ENCODE data around the gene ADAMTS1. TPM values are rescaled to one million over a fixed set of nuclear protein-coding genes. Genes with fewer than 3 reads are reported as not detected.
A peak's percentile ranks its signal among the peaks of the same experiment; 100 is the strongest.
"Not testable (repeated sequence)": the region's sequence is repeated elsewhere in the genome, so short reads cannot be mapped to it uniquely, and the experiment has no call there.

Gene ADAMTS1
- 100 to 1,000 TPM; 105 to 110 (median 110) TPM for polyA plus RNA-seq (ENCODE audit: insufficient read length in 3 of 3)

DNA sequence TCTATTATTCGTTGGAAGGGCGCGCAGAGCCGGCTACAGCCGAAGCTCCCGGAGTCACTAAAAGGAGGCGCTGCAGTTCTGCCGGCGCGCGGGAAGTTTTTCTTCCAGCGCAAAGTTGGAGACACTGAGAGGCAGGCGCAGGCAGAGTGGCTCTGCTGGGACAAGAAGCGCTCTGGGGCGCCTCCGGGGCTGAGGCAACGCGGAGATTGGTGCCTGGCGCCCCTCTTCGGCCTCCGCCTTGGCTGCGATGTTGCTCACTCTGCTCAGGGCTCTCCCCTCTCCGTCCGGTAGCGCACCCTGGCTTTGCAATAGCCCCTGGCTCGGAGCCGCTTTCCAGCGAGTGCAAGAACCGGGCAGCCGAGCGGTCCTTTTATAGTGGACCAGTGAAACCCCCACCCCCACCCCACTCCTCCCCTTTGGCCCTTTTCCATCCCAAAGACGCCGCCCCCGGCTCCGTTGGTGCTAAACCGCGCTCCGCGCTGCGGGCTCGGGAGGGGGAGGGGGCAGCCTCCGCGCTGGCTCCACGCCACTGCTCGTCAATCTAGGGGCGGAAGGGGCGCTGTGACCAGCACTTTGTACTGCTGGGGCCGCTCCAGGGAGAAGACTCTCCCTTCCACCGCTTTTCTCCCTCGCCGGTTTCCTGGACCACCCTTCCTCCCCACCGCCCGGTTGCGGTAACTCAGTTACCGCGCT lies at the start of gene ADAMTS1:
TSS of gene ADAMTS1 (minus strand) at position 344 of the 693 bp plus-strand sequence. CDS start 455 bp downstream, outside the sequence.
- DNase-seq (ENCODE audit: low read depth in 3 of 3, low spot score in 2 of 3): peak; percentile 80 to 88 (median 84)

DNA sequence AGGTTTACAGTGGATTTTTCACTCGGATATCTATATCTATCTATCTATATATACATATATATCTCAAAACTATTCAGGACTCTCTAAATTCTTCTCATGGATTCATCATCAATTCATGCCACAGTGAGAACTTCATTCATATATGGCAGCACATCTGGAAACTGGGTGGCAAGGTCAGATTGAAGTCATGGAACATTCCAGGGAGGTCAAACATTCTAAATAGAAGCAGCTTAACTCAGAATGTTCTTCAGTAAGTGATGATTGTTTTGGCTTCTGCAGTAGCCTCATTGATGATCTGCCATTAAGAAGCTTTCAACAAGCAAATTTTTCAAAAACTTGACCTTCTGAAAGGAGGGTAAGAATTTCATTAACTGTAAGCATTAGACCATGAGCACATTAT lies 46.9 kb upstream of the ADAMTS1 start:
- DNase-seq (ENCODE audit: low read depth in 3 of 3, low spot score in 2 of 3): no peak

DNA sequence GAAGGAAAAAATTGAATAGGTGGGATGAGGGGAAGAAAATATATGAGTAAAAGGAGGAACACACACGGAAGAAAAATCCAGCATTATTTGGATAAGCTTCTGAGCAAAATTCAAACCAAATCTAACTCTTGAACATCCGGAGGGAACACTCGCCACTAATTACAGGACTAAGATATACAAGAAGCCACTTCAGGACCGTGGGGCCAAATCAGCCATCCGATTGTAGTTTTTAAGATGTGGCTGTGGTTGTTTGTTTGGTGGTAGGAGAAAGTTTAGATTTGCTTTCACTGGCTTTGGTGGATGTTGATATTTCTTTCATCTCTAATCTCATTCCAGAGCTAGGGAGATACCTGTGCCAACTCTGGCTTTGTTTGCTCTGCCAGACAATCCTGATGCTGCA lies 43.7 kb upstream of the ADAMTS1 start:
- no peak for DNase-seq (ENCODE audit: low read depth in 3 of 3, low spot score in 2 of 3)

- DNase-seq (ENCODE audit: low read depth in 3 of 3, low spot score in 2 of 3): no peak
Observed at GRCh38 chr21:26888256-26888655, 43.0 kb upstream of the ADAMTS1 start.

GRCh38 chr21:26887251-26887650 lies 42.0 kb upstream of the ADAMTS1 start:
- DNase-seq (ENCODE audit: low read depth in 3 of 3, low spot score in 2 of 3): no peak

- DNase-seq (ENCODE audit: low read depth in 3 of 3, low spot score in 2 of 3): no peak
Observed at GRCh38 chr21:26884436-26884835, 39.2 kb upstream of the ADAMTS1 start.

- no peak for DNase-seq (ENCODE audit: low read depth in 3 of 3, low spot score in 2 of 3)
Observed at GRCh38 chr21:26883768-26884167, 38.6 kb upstream of the ADAMTS1 start.

DNA sequence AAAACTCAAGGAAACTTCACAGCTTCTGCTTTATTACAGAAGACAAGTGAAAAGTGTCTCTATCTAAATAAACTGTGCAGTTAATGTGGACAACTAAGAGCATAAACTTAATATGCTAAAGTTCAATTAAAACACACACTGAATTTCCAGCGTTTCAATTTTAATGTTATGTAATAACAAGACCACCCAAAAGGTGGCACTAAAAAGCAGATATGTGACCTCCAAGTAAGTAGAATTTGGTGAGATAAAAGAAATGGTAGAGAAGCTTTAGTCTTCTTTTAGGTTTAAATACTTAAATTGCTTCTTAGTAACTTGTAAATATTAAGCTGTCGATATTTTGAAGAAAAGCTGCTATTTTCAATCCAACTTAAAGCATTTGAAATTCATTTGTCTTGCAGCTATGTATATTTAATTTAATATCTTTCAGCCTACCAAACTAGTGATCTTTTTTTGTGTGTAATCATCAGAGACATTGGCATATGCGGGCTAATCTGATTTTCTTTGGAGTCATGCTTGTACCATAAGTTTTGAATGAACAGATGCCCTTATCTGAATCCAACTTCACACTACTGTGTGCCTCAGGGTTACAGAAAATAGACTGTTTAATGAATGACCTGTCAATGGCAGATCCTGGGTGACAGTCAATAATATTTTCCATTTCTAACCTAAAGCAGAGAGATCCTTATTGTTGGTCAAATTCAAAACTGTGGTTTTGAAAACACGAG lies 36.5 kb upstream of the ADAMTS1 start:
- peak in 1 of 3 donors; percentile 9 for DNase-seq (ENCODE audit: low read depth in 3 of 3, low spot score in 2 of 3)

GRCh38 chr21:26877018-26877417 lies 31.8 kb upstream of the ADAMTS1 start:
- DNase-seq (ENCODE audit: low read depth in 3 of 3, low spot score in 2 of 3): no peak

- DNase-seq (ENCODE audit: low read depth in 3 of 3, low spot score in 2 of 3): no peak
Observed at GRCh38 chr21:26874347-26874746, 29.1 kb upstream of the ADAMTS1 start.

DNA sequence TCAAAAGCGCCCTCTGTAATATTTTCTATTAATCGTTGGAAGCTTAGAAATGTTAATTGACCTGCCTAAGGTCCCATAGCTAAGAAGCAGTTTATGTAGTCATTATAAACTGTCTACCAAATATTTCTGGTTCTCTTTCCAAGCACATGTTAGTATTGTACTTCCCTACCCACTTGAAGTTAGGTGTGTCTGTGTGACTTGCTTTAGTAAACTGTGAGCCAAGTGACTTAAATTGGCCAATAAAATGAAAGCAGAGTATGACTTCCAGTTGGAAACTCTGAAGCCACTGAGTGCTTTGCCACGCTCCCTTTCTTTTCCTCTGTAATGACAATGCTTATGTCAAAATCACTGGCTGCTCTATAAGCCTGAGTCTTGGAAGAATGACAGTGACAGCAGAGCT lies 20.6 kb upstream of the ADAMTS1 start:
- no peak for DNase-seq (ENCODE audit: low read depth in 3 of 3, low spot score in 2 of 3)

GRCh38 chr21:26856871-26857350 lies 11.7 kb upstream of the ADAMTS1 start:
- DNase-seq (ENCODE audit: low read depth in 3 of 3, low spot score in 2 of 3): not testable (repeated sequence)

GRCh38 chr21:26854695-26855094 lies 9.5 kb upstream of the ADAMTS1 start:
- not testable (repeated sequence) for DNase-seq (ENCODE audit: low read depth in 3 of 3, low spot score in 2 of 3)

- DNase-seq (ENCODE audit: low read depth in 3 of 3, low spot score in 2 of 3): no peak
Observed at GRCh38 chr21:26852423-26852822, 7.2 kb upstream of the ADAMTS1 start.

DNA sequence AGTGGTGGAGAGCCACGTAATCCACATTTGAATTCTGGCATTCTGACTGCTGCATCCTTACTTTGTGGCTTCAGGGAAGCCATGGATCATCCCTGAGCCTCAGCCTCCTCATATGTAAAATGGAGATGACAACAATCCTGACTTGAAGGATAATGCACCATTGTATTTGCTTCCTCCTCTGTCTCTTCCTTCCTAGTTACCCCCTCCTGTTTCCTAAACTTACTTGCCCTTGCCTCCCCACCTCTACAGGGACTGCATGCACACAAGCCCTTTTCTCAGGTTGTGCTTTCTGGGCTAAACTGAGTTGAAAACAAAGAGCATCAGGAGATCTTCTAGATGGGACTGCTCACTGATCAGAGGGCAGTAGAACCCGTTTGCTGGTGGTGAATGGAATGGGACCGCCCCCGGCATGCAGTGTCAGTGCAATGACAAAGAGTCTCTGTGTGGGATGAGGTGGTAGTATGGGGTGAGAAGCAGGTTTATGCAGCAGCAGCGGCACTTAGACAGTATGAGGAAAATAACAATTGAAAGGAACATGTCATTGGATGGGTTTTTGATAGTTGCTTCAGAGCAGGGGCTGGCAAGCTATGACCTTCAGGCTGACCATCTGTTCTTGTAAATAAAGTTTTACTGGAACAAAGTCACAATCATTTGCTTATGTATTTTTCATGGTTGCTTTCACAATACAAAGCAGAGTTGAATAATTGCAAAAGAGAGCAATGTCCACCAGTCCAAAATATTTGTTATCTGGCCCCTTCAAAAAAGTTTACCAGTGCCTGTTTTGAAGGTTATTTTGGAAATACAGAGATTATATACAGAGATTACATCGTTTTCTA lies 6.1 kb upstream of the ADAMTS1 start:
- no peak for DNase-seq (ENCODE audit: low read depth in 3 of 3, low spot score in 2 of 3)

- DNase-seq (ENCODE audit: low read depth in 3 of 3, low spot score in 2 of 3): peak in 2 of 3 donors; percentile 44 to 50
Observed at GRCh38 chr21:26850116-26850643, 5.0 kb upstream of the ADAMTS1 start.

GRCh38 chr21:26849428-26850115 lies 4.4 kb upstream of the ADAMTS1 start:
- DNase-seq (ENCODE audit: low read depth in 3 of 3, low spot score in 2 of 3): peak in 2 of 3 donors; percentile 52 to 56

DNA sequence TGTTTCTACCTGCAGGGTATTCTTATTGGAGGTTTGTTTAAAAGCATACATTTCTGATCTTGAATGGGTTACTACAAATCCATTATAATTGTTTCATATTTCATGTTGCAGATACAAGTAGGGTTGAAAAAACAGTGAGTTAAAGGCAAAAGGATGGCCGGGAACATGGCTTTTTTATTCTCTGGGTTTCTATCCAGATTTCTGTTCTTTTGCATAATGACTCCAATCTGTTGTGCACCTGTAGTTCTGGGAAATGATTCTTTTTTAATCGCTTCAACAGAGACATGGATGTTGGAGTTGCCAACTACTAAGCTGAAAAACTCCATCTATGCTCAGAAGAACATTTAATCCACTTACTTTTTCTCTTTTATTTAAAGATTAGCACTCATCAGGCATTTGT lies 2.7 kb upstream of the ADAMTS1 start:
- DNase-seq (ENCODE audit: low read depth in 3 of 3, low spot score in 2 of 3): no peak

DNA sequence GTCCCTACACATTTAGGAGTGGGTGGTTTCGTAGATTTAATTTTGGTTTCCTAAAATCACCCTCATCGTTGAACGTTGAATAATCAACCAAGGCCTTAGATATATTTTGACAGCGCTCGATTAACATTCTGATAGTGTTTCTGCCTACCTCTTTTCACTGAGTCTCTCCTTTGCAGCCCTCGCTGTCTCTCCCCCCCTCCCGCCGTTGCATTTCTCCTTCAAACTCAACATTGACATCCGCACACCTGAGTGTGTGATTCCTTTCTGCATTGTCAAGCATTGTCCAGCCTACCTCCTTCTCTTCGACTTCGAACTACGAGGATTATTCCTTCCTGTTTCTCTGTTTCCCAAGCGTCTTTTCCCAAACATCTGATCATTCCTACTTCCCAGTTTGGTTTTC lies 1.8 kb upstream of the ADAMTS1 start:
- no peak for DNase-seq (ENCODE audit: low read depth in 3 of 3, low spot score in 2 of 3)

Measured in right renal cortex interstitium (tissue), 3 donors.